Effector memory CD8-positive, alpha-beta T cell (primary cell): ENCODE measurements around the gene FETUB.

ENCODE experiments used
- ATAC-seq: fragments of 150-1000 bp; cut with Tn5 transposase; replicated peaks from 2 replicates; pipeline ENCODE4 v1.10.0; 2021; ENCODE audit warnings: mild to moderate bottlenecking, moderate library complexity
- DNase-seq, 3 experiments: peaks; one replicate each; pipeline ENCODE4 v3.0.0; 2021
- H3K27ac Mint-ChIP-seq, 2 donors: one replicate each; pipeline ENCODE4 v1.8.0; 2022; ENCODE audit warnings: mild to moderate bottlenecking in 2 of 2, mixed read lengths in 2 of 2, moderate library complexity in 2 of 2
- H3K27me3 Mint-ChIP-seq, 2 donors: one replicate each; pipeline ENCODE4 v1.8.0; 2022; ENCODE audit warnings: mixed read lengths in 2 of 2
- H3K36me3 Mint-ChIP-seq: one replicate; pipeline ENCODE4 v1.8.0; 2022; ENCODE audit warnings: mild to moderate bottlenecking, moderate library complexity, mixed read lengths; ENCODE audit not compliant: insufficient read depth
- H3K4me1 Mint-ChIP-seq, 2 donors: one replicate each; pipeline ENCODE4 v1.8.0; 2022; ENCODE audit warnings: low read depth in 2 of 2, mixed read lengths in 2 of 2
- H3K4me3 Mint-ChIP-seq, 2 donors: one replicate each; pipeline ENCODE4 v1.8.0; 2022; ENCODE audit warnings: mild to moderate bottlenecking in 2 of 2, mixed read lengths in 2 of 2, moderate library complexity in 2 of 2
- H3K9me3 Mint-ChIP-seq, 2 donors: one replicate each; pipeline ENCODE4 v1.8.0; 2022; ENCODE audit warnings: mixed read lengths in 2 of 2
- total RNA-seq, 9 experiments: gene quantifications; one replicate each; lab custom pipeline; 2026; lab: John Stamatoyannopoulos, UW

The FETUB gene
- total RNA-seq: 0 to 0.21 (median 0) reads per million in 9 experiments

- ATAC-seq (no peak), DNase-seq (no peak)
- Mint-ChIP-seq H3K4me1 (peaks cover 0 to 2% of the 10 kb centered on the region in 2 donors), H3K9me3 (no peaks in the 10 kb centered on the region), H3K36me3 (no peaks in the 10 kb centered on the region), H3K27me3 (peaks cover 19 to 32% of the 10 kb centered on the region in 2 donors), H3K27ac (no peak within 1 kb of the TSS), H3K4me3 (no peak within 1 kb of the TSS)
These were observed at the start of gene FETUB for GRCh38 chr3:186639778-186640472. Gene FETUB (plus strand): TSS chr3:186640399. CDS start chr3:186640461, 62 bp downstream.

DNA sequence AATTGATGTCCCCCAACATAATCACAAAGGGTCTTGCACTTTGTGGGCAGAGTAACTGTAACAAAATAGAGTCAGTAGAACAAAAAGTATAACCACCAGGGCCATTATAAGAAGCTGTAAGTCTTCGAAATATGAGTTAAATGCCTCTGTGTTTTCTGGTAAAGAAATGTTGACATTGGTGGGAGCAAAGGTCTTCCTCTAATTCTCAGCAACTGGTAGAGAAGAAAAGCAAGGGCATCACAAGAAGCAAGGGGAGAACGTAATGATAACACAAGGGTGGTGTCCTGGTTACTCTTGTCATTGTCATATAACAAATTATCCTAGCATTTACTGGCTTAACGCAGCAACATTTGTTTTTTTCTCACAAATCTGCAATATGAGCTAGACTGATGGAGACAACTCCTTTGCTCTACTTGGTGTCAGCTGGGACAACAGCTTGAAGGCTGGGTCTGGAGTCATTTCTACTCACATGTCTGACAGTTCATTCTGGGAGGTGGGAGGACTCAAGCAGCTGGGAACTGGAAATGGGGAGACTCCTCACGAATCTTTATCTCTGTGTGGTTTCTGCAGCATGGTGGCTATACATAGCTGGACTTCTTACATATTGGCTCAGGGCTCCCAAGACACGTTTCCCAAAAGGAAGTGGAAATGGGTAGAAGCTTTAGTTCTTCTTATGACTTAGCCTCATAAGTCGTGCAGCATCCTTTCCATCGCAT is 49.5 kb upstream of the FETUB start:
- ATAC-seq (no peak), DNase-seq (no peak)
- H3K27ac Mint-ChIP-seq: no peak overlapping the region
- no peaks in the 10 kb centered on the region for H3K27me3 Mint-ChIP-seq
- peaks cover 8% of the 10 kb centered on the region for H3K36me3 Mint-ChIP-seq
- no peak overlapping the region for H3K4me3 Mint-ChIP-seq
- no peaks in the 10 kb centered on the region for H3K9me3 Mint-ChIP-seq
- H3K4me1 Mint-ChIP-seq: peaks cover 0 to 8% of the 10 kb centered on the region in 2 donors

DNA sequence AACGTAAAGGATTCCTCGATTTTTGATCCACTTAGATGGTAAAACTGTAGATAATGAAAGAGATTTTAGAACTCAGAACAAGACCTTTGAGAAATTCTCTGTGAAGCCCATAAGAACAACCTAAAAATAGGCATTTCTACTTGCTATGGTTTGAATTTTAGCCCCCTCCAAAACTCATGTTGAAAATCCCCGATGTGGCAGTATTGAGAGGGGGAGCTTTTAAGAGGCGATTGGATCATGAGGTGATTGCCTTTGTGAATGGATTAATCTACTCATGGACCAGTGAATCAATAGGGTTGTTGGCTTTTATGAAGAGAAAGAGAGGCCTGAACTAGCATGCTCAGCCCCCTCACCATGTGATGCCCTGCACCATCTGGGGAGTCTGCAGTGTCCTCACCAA is 47.5 kb upstream of the FETUB start:
- no peak overlapping the region for H3K4me3 Mint-ChIP-seq
- no peak for DNase-seq
- no peak for ATAC-seq
- no peak overlapping the region for H3K27ac Mint-ChIP-seq
- no peaks in the 10 kb centered on the region for H3K36me3 Mint-ChIP-seq
- no peaks in the 10 kb centered on the region for H3K9me3 Mint-ChIP-seq
- peaks cover 0 to 8% of the 10 kb centered on the region in 2 donors for H3K4me1 Mint-ChIP-seq
- peaks cover 9 to 12% of the 10 kb centered on the region in 2 donors for H3K27me3 Mint-ChIP-seq

DNA sequence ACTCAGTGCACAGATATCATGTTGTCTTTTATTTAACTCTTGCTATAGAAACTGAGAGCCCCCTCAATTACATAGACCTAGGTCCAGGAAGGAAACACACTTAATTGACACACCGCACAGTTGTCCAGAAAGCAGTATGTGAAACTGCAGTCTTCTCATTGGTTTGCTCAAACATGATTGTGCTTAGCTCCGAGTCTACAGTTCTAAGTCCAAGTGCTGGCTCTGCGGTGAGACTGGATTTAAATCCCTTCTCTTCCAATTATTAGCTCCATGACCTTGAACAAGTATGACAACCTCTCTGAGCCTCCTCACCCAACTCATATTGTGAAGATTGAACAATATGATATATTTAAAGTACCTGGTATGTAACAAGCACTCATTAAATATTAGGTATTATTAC is 46.3 kb upstream of the FETUB start:
- H3K27ac Mint-ChIP-seq: no peak overlapping the region
- H3K4me1 Mint-ChIP-seq: peaks cover 0 to 8% of the 10 kb centered on the region in 2 donors
- H3K27me3 Mint-ChIP-seq: peaks cover 12 to 17% of the 10 kb centered on the region in 2 donors
- no peaks in the 10 kb centered on the region for H3K9me3 Mint-ChIP-seq
- ATAC-seq (no peak), DNase-seq (no peak)
- no peaks in the 10 kb centered on the region for H3K36me3 Mint-ChIP-seq
- no peak overlapping the region for H3K4me3 Mint-ChIP-seq

- no peak for ATAC-seq
These were observed 45.5 kb upstream of the FETUB start for GRCh38 chr3:186594591-186595113.

DNA sequence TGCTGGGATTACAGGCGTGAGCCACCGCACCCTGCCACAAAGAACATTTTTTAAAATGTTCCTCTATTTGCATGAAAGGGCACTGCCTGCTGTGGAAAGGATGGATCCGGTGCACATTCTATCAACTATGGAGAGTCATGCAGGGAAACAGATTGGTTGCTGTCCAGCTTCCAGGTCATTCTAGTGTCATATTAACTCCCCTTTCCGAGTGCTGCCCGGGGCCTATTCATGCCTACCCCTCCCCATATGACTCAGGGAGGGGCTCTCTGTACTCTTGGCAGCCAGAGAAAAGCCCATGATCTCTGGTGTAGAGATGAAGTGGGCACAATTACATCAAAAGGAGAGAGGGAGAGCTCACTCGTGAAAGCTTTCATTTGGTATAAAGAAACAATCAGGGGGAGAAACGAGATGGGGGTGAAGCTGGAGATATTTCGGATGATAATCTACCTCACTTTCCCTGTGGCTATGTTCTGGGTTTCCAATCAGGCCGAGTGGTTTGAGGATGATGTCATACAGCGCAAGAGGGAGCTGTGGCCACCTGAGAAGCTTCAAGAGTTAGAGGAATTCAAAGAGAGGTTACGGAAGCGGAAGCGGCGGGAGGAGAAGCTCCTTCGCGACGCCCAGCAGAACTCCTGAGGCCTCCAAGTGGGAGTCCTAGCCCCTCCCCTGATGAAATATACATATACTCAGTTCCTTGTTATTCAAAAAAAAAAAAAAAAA is 43.5 kb upstream of the FETUB start:
- ATAC-seq: no peak
- Mint-ChIP-seq H3K27ac (no peak overlapping the region), H3K9me3 (no peaks in the 10 kb centered on the region), H3K4me1 (no peaks in the 10 kb centered on the region), H3K4me3 (no peak overlapping the region), H3K36me3 (no peaks in the 10 kb centered on the region), H3K27me3 (peaks cover 12 to 17% of the 10 kb centered on the region in 2 donors)
- DNase-seq: no peak

More at GRCh38 chr3:186594591-186595113, 45.5 kb upstream of the FETUB start:
- peaks cover 12 to 17% of the 10 kb centered on the region in 2 donors for H3K27me3 Mint-ChIP-seq
- no peak overlapping the region for H3K27ac Mint-ChIP-seq
- no peaks in the 10 kb centered on the region for H3K36me3 Mint-ChIP-seq
- peaks cover 0 to 8% of the 10 kb centered on the region in 2 donors for H3K4me1 Mint-ChIP-seq
- no peak for DNase-seq
- no peak overlapping the region for H3K4me3 Mint-ChIP-seq
- H3K9me3 Mint-ChIP-seq: no peaks in the 10 kb centered on the region

DNA sequence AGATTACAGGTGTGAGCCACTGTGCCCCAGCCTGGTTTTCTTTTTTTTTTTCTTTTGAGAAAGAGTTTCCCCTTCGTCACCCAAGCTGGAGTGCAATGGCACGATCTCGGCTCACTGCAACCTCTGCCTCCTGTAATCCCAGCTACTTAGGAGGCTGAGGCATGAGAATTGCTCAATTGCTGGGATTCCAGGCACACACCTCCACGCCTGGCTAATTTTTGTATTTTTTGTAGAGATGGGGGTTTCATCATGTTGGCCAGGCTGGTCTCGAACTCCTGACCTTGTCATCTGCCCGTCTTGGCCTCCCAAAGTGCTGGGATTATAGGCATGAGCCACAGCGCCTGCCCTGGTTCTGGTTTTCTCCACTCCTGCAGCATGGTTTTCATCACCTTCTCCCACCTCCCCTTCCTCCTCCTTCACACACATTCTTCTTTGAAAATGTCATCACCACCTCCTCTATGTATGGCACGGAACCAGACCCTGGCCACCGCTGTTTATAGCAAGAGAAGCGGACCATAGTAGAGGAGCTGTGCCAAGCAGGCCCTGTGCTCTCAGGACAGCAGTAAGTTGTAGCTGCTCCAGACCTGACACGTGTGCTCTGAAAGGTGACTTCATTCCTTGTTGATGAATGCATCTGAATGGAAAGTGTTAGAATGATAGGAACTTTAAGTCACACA is 42.0 kb upstream of the FETUB start:
- no peak for DNase-seq
- no peak overlapping the region for H3K27ac Mint-ChIP-seq

GRCh38 chr3:186598794-186599141 is 41.4 kb upstream of the FETUB start:
- no peaks in the 10 kb centered on the region for H3K9me3 Mint-ChIP-seq
- no peaks in the 10 kb centered on the region for H3K4me1 Mint-ChIP-seq
- ATAC-seq: no peak
- peaks cover 12 to 18% of the 10 kb centered on the region in 2 donors for H3K27me3 Mint-ChIP-seq
- H3K36me3 Mint-ChIP-seq: no peaks in the 10 kb centered on the region
- DNase-seq: no peak
- no peak overlapping the region for H3K4me3 Mint-ChIP-seq
- H3K27ac Mint-ChIP-seq: no peak overlapping the region

More for the DNA sequence above, 42.0 kb upstream of the FETUB start:
- no peak for ATAC-seq
- Mint-ChIP-seq H3K9me3 (no peaks in the 10 kb centered on the region), H3K36me3 (no peaks in the 10 kb centered on the region), H3K4me1 (no peaks in the 10 kb centered on the region), H3K27me3 (peaks cover 12 to 17% of the 10 kb centered on the region in 2 donors), H3K4me3 (no peak overlapping the region)

GRCh38 chr3:186599142-186599784 is 40.9 kb upstream of the FETUB start:
- Mint-ChIP-seq H3K27ac (no peak overlapping the region), H3K27me3 (peaks cover 16 to 22% of the 10 kb centered on the region in 2 donors), H3K36me3 (no peaks in the 10 kb centered on the region), H3K9me3 (no peaks in the 10 kb centered on the region), H3K4me1 (no peaks in the 10 kb centered on the region), H3K4me3 (no peak overlapping the region)
- DNase-seq: no peak
- ATAC-seq: no peak

GRCh38 chr3:186599785-186600166 is 40.4 kb upstream of the FETUB start:
- Mint-ChIP-seq H3K36me3 (no peaks in the 10 kb centered on the region), H3K27ac (no peak overlapping the region), H3K4me1 (no peaks in the 10 kb centered on the region), H3K9me3 (no peaks in the 10 kb centered on the region), H3K4me3 (no peak overlapping the region), H3K27me3 (peaks cover 17 to 28% of the 10 kb centered on the region in 2 donors)
- DNase-seq (no peak), ATAC-seq (no peak)

- Mint-ChIP-seq H3K4me1 (no peaks in the 10 kb centered on the region), H3K27me3 (peaks cover 17 to 31% of the 10 kb centered on the region in 2 donors), H3K9me3 (no peaks in the 10 kb centered on the region), H3K36me3 (no peaks in the 10 kb centered on the region), H3K27ac (no peak overlapping the region), H3K4me3 (no peak overlapping the region)
- DNase-seq (no peak), ATAC-seq (no peak)
These were observed 39.3 kb upstream of the FETUB start for GRCh38 chr3:186600896-186601295.

GRCh38 chr3:186603159-186603558 is 37.0 kb upstream of the FETUB start:
- H3K27ac Mint-ChIP-seq: no peak overlapping the region
- DNase-seq (no peak), ATAC-seq (no peak)
- no peak overlapping the region for H3K4me3 Mint-ChIP-seq
- H3K9me3 Mint-ChIP-seq: no peaks in the 10 kb centered on the region
- H3K27me3 Mint-ChIP-seq: peaks cover 5 to 14% of the 10 kb centered on the region in 2 donors
- no peaks in the 10 kb centered on the region for H3K4me1 Mint-ChIP-seq
- no peaks in the 10 kb centered on the region for H3K36me3 Mint-ChIP-seq

GRCh38 chr3:186605078-186605477 is 35.1 kb upstream of the FETUB start:
- H3K4me3 Mint-ChIP-seq: no peak overlapping the region
- no peaks in the 10 kb centered on the region for H3K36me3 Mint-ChIP-seq
- H3K4me1 Mint-ChIP-seq: no peaks in the 10 kb centered on the region
- ATAC-seq (no peak), DNase-seq (no peak)
- H3K9me3 Mint-ChIP-seq: no peaks in the 10 kb centered on the region
- no peak overlapping the region for H3K27ac Mint-ChIP-seq
- H3K27me3 Mint-ChIP-seq: peaks cover 5 to 14% of the 10 kb centered on the region in 2 donors
